GM06990 (cell line): ENCODE data around the gene SIGMAR1.
A peak's percentile ranks its signal among the peaks of the same experiment; 100 is the strongest.

Experiments used
- DNase-seq: peaks from one replicate; pipeline ENCODE4 v3.0.0-alpha.2; 2011; ENCODE audit not compliant: insufficient read length; ENCODE audit errors: extremely low read depth
- H3K27me3 ChIP-seq: replicated peaks from 2 replicates; pipeline ENCODE4 v1.6.0; 2011; ENCODE audit warnings: low read length; ENCODE audit not compliant: control insufficient read depth, insufficient read depth
- H3K36me3 ChIP-seq: 2 replicates; pipeline ENCODE4 v1.5.1; 2011; ENCODE audit warnings: low read length; ENCODE audit not compliant: control insufficient read depth, insufficient read depth
- H3K4me3 ChIP-seq: replicated peaks from 2 replicates; pipeline ENCODE4 v1.5.1; 2011; ENCODE audit warnings: low read depth, mild to moderate bottlenecking, control low read depth, low read length
- TF ChIP-seq, protein P1 (sequence below): IDR thresholded peaks from 2 replicates; pipeline ENCODE4 v1.5.1; 2011; ENCODE audit warnings: low read length, control low read depth, mild to moderate bottlenecking, inconsistent platforms; ENCODE audit not compliant: insufficient read depth, poor library complexity, severe bottlenecking

Gene SIGMAR1

DNA sequence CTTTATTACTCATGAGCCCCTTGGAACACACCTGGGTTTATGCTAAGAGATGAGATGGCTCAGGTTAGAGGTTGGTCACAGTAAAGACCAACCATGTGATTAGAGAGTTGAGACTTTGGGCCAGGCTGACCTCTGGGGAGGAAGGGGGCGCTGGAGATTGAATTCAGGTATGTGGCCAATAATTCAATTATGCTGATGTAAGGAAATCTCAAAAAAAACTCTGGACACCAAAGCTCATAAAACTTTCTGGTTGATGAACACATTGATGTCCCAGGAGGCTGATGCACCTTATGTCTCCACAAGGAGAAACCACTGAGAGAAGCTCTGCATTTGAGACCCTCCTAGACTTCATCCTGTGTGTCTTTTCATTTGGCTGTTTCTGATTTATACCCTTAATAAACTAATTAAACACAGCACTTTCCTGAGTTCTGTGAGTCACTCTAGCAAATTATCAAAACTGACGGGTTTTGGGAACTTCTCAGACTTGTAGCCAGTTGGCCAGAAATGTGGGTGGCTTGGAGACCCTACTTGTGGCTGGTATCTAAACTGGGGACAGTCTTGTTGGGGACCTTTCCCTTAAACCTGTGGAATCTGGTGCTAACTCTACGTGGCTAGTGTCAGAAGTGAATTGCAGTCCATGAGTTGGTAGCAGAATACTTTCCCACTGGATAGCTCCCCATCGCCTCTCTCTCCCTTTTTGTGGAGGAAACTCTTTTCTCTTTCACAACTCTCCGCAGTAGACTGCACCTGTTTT, 32.4 kb upstream of the SIGMAR1 start:
- Histone ChIP-seq H3K27me3 (no peaks in the 10 kb centered on the region; the same call in 1 of the 2 replicates), H3K36me3 (no peaks in the 10 kb centered on the region), H3K4me3 (no peak overlapping the region)
- no peak for DNase-seq
- TF ChIP-seq, protein P1, sequence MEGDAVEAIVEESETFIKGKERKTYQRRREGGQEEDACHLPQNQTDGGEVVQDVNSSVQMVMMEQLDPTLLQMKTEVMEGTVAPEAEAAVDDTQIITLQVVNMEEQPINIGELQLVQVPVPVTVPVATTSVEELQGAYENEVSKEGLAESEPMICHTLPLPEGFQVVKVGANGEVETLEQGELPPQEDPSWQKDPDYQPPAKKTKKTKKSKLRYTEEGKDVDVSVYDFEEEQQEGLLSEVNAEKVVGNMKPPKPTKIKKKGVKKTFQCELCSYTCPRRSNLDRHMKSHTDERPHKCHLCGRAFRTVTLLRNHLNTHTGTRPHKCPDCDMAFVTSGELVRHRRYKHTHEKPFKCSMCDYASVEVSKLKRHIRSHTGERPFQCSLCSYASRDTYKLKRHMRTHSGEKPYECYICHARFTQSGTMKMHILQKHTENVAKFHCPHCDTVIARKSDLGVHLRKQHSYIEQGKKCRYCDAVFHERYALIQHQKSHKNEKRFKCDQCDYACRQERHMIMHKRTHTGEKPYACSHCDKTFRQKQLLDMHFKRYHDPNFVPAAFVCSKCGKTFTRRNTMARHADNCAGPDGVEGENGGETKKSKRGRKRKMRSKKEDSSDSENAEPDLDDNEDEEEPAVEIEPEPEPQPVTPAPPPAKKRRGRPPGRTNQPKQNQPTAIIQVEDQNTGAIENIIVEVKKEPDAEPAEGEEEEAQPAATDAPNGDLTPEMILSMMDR, result no peak

DNA sequence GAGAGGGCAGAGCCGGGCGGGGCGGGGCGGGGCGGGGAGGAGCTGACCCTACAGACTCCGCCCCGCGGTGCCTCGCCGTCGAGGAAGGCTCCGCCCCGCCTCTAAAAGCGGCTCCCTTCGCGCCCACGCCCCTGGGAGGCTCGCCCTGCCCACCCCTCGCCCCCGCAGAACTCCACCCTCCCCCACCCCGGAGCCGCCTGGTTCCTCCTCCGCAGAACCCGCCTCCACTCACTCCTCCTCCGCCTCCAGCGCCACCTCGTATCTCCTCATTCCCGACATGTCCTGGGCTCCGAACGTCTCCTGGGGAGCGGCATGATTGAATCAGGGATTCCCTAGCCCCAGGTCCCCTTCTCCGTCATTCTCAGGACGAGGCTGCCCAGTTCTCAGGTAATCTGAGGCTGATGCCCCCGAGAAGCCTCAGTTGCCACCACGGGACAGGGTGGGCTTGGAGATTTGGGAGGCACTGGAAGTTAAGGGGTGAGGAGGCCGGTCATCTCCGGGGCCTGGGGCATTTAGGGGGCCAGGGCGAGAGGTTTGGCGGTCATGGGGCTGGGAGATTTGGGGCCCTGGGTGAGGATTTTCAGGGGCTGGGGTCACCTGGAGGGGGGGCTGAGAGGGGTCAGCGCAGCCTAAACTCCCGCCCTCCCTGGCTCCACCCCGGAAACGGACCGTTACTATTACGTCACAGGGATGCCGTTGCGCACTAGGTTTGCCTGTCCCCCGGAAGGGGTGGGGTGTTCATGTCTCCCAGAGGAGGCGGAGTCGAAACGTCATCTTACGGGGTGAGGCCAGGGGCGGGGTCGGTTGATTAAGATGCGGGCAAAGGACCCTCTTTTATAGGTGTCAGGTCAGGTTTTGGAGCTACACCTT, 28.0 kb upstream of the SIGMAR1 start:
- no peaks in the 10 kb centered on the region; the same call in 1 of the 2 replicates for H3K27me3 ChIP-seq
- TF ChIP-seq, protein P1, result no peak
- peak overlapping the region; percentile 76 for H3K4me3 ChIP-seq
- peak; percentile 76 for DNase-seq
- H3K36me3 ChIP-seq, result no peaks in the 10 kb centered on the region

DNA sequence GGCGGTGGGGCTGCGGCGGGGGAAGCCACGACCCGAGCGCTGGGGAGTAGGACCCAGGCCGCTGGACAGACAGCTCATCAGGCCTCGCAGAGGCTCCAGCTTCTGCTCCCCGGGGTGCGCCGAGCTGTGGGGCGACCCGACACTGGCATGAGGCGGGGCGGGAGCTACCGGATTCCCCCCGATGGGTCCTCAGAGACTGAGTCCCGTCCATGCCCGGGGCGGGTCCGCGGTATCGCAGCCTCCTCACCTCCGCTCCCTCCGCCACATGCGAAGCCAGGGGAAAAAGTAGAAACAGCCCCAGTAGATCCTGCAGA, 27.4 kb upstream of the SIGMAR1 start:
- H3K36me3 ChIP-seq, result no peaks in the 10 kb centered on the region
- no peak for DNase-seq
- H3K27me3 ChIP-seq, result no peaks in the 10 kb centered on the region; the same call in 1 of the 2 replicates
- peak overlapping the region; percentile 57 for H3K4me3 ChIP-seq
- TF ChIP-seq, protein P1, result no peak

DNA sequence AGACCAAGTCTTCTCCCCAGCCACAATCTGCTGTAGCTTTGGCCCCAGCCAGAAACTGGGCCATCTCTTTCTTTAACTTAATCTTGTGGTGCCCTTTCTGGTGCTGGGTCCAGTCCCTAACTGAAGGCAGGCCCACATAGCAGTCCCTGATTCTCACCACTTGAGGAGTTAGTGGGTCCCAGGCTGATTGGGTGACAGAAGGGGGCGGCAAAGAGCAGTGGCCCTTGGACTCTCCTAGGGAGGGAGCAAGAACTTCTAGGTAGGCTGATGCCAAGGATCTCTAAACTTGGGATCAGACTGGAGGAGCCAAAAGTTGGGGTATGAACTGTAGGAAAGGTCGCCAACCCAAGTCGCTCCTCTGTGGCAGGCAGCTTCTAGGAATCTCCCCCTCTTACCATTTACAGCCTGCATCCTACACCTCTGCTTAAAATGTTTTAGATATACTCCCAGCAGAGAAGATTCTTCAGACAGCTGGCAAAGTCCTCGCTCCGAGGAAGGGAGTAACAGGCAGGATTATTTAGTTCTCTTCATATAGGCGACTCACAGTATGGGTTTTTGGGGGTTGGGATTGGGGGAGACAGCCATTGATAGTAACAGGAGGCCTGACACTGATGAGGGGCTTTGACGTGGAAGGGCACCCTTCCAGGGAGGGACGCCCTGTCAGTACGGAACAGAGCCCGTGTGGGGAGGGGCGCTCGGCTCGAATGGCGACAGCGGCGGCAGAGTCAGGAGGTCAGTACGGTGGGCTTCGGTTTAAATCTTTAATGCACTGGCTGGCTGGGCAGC, 26.9 kb upstream of the SIGMAR1 start:
- Histone ChIP-seq H3K36me3 (no peaks in the 10 kb centered on the region), H3K27me3 (no peaks in the 10 kb centered on the region; the same call in 1 of the 2 replicates), H3K4me3 (peak overlapping the region; percentile 57)
- DNase-seq, result peak; percentile 49
- TF ChIP-seq, protein P1, result peak; percentile 99

DNA sequence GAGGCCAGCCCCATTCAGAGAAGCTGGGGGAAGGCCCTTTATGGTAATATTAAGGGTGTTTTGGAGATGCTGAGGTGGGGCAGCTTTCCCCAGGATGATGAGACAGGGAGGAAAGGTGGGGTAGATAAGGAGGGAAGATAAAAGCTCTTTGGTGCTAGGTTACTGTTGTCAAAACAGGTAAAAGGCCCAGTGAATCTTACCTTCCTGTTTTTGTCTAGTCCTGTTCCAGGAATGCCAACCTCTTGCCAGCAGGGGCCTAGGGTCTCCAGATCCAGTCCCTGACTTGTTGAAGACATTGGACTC, 25.7 kb upstream of the SIGMAR1 start:
- Histone ChIP-seq H3K27me3 (no peaks in the 10 kb centered on the region), H3K4me3 (no peak overlapping the region), H3K36me3 (no peaks in the 10 kb centered on the region)
- DNase-seq, result no peak
- TF ChIP-seq, protein P1, result no peak
